GM18870 (cell line): ENCODE measurements around the gene ANO7.
A peak's percentile ranks its signal among the peaks of the same experiment; 100 is the strongest.

Experiments used
- ATAC-seq: cut with Tn5 transposase; IDR thresholded peaks from one replicate; pipeline ENCODE4 v1.9.1; 2021; ENCODE audit warnings: moderate library complexity; ENCODE audit not compliant: unreplicated experiment

Gene ANO7

GRCh38 chr2:241188361-241189092 is at the start of gene ANO7:
Gene ANO7 (plus strand): TSS chr2:241188677. CDS start chr2:241190064, 1,387 bp downstream.
- ATAC-seq = no peak

GRCh38 chr2:241139531-241140444 is 48.7 kb upstream of the ANO7 start:
- no peak for ATAC-seq

- no peak for ATAC-seq
Measured at GRCh38 chr2:241140445-241140840, 48.0 kb upstream of the ANO7 start.

- ATAC-seq = no peak
Measured at GRCh38 chr2:241141214-241141770, 47.2 kb upstream of the ANO7 start.

GRCh38 chr2:241142063-241142462 is 46.4 kb upstream of the ANO7 start:
- ATAC-seq = no peak

- no peak for ATAC-seq
Measured at GRCh38 chr2:241142593-241142992, 45.9 kb upstream of the ANO7 start.

- ATAC-seq = no peak
Measured at GRCh38 chr2:241146286-241146685, 42.2 kb upstream of the ANO7 start.

- ATAC-seq = no peak
Measured at GRCh38 chr2:241147336-241147735, 41.1 kb upstream of the ANO7 start.

GRCh38 chr2:241148239-241148638 is 40.2 kb upstream of the ANO7 start:
- no peak for ATAC-seq

- ATAC-seq = peak; percentile 69
Measured at GRCh38 chr2:241148891-241149674, 39.4 kb upstream of the ANO7 start, which contains the start of gene PASK. Gene PASK (minus strand): TSS chr2:241149472. CDS start chr2:241143032, 6,440 bp downstream.

- peak; percentile 7 for ATAC-seq
Measured at GRCh38 chr2:241149675-241149924, 38.9 kb upstream of the ANO7 start.

GRCh38 chr2:241149925-241150659 is 38.4 kb upstream of the ANO7 start, which contains the start of gene PPP1R7:
Gene PPP1R7 (plus strand): TSS chr2:241150467. CDS start chr2:241150496, 29 bp downstream.
- peak; percentile 65 for ATAC-seq

GRCh38 chr2:241150660-241151530 is 37.6 kb upstream of the ANO7 start:
- no peak for ATAC-seq

GRCh38 chr2:241151934-241152660 is 36.4 kb upstream of the ANO7 start:
- ATAC-seq = no peak

GRCh38 chr2:241153616-241154015 is 34.9 kb upstream of the ANO7 start:
- no peak for ATAC-seq

GRCh38 chr2:241154915-241155314 is 33.6 kb upstream of the ANO7 start:
- ATAC-seq = no peak

GRCh38 chr2:241155936-241156335 is 32.5 kb upstream of the ANO7 start:
- ATAC-seq = no peak

- no peak for ATAC-seq
Measured at GRCh38 chr2:241156971-241157441, 31.5 kb upstream of the ANO7 start.
